ENCODE data around the gene MOSPD3.

The MOSPD3 gene

GRCh38 chr7:100621554-100621953, 9.2 kb downstream of the MOSPD3 start:
- DNase-seq = no peak

- DNase-seq = no peak
Observed at GRCh38 chr7:100623951-100624824, 11.8 kb downstream of the MOSPD3 start.

- no peak for DNase-seq
Observed at GRCh38 chr7:100626055-100626454, 13.7 kb downstream of the MOSPD3 start.

DNA sequence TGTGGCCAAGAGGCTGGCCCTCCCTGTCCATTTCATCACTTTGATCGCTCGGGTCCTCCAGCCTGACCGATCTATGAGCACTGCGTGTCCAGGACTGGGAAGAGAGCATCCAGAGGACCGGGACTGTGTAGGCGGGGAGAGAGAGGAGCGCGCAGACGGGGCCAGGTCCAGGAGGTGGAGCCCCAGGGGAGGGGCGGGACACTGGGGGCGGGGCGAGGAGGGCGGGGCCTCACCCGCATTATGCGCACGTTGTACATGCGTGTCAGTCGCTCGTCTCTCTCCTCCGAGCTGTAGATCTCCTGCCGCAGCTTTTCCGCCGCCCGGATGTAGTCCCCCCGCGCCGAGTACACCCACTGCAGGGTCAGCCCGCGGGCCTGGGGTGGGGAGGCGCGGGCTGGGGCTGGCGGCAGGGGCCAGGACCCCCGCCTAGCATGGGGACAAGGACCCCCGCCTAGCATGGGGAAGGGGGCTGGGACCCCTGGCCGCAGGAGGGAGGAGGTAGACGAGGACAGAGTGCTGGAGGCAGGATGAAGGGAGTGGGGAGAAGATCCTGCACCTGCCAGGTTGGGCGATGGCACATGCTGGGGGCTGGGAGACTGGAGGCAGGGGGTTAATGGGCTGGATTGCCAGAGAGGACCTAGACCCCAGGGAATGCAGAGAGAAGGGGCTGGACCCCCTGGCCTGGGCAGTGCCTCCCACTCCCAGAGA, 14.3 kb downstream of the MOSPD3 start:
- DNase-seq = peak in 54 of 58 donors; percentile 9 to 87 (median 52)

GRCh38 chr7:100627238-100627549, 14.9 kb downstream of the MOSPD3 start:
- no peak for DNase-seq

- DNase-seq = no peak
Observed at GRCh38 chr7:100629117-100629716, 16.9 kb downstream of the MOSPD3 start.

DNA sequence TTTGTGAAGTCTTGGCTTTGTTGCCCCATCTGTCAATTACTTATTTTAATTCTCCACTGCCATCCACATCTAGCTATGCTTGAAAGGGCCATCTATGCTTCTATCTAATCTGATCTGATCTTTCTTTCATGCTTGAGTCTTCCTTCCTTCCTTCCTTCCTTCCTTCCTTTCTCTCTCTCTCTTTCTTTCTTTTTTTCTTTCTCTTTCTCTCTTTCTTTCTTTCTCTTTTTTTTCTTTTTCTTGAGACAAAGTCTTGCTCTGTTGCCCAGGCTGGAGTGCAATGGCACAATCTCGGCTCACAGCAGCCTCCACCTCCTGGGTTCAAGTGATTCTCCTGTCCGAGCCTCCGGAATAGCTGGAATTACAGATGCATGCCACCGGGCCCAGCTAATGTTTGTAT, 17.7 kb downstream of the MOSPD3 start:
- DNase-seq = no peak

DNA sequence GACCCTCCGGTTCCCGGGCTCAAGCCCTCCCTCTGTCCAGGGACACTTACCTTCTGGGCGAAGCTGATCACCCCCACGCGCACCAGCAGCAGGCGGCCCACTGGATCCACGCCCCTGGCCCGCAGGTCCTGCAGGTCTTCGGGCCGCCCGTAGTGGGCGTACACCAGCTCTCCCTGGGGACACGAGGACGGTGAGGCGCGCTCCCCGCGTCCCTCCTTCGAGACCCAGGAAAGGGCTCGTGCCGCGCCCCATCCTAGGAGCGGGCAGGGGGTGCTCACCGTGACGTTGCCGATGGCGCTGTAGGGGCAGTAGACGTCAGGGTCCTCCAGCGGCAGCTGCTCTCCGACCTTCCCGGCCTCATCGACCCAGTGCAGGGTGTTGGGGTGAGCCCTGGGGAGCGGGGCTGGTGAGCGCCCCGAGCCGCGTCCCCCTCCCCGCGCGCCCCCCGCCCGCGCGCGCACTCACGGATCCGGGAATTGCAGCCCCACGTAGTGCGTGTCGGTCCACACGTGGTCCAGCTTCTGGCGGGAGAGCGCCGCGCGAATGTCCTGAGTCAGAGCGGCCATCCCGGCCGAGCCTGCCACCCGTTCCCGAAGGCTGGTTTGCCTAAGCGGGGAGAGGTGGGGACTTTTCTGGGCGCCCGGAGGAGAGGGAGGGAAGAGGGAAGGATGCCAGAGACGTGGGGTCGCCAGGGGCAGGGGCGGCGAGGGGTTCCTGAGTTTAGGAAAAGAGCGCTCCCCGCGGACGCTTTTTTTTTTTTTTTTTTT, 20.8 kb downstream of the MOSPD3 start:
- peak in 14 of 58 donors; percentile 5 to 46 (median 23) for DNase-seq

- no peak for DNase-seq
Observed at GRCh38 chr7:100639995-100640516, 27.7 kb downstream of the MOSPD3 start.

DNA sequence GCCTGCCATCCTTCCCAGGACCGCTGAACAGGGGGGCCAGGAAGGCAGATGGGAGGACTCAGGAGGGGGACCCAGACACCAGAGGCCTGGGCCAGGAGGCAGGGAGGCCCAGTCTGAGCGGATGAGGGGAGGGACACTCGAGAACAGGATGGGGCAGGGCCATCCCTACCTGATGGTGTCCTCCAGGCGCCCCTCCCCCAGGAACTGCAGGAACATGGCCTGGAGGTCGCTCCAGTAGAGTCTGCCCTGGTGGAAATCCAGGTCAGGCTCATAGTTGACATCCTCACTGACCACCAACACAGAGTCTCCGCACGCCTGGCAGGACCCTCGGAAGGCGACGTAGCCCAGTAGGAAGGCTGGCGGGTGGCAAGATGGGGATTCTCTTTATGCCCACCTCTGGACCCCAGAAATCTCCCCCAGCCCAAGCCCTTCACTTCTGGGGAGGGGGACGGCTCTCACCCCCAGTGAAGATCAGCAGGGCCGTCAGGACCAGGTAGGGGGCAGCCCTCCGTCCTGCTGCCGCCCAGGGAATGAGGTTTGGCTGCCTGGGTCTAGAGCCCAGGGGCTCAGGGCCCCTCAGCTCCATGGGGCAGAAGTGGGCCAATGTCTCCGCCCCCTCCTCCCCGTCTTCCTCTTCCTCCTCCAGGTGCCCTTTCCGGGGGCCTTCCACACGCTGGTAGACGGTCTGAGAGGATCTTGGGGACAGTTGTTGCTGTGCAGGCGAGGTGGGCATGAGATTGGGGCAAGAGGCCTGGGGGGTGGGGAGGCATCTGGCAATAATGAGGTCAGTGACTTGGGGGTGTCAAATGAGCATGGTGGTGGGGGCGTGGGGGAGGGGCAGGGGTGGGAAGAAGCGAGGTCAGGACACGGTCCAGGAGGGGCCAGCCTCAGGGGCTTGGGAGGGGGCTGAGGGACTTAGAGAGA, 28.4 kb downstream of the MOSPD3 start:
- no peak for DNase-seq

GRCh38 chr7:100641463-100641859, 29.1 kb downstream of the MOSPD3 start, which contains the start of gene TFR2:
TFR2 (minus strand) TSS chr7:100641552; CDS start chr7:100641509, 43 bp downstream.
- no peak for DNase-seq

- DNase-seq = no peak
Observed at GRCh38 chr7:100641860-100642533, 29.7 kb downstream of the MOSPD3 start.

GRCh38 chr7:100642534-100642907, 30.2 kb downstream of the MOSPD3 start:
- no peak for DNase-seq

DNA sequence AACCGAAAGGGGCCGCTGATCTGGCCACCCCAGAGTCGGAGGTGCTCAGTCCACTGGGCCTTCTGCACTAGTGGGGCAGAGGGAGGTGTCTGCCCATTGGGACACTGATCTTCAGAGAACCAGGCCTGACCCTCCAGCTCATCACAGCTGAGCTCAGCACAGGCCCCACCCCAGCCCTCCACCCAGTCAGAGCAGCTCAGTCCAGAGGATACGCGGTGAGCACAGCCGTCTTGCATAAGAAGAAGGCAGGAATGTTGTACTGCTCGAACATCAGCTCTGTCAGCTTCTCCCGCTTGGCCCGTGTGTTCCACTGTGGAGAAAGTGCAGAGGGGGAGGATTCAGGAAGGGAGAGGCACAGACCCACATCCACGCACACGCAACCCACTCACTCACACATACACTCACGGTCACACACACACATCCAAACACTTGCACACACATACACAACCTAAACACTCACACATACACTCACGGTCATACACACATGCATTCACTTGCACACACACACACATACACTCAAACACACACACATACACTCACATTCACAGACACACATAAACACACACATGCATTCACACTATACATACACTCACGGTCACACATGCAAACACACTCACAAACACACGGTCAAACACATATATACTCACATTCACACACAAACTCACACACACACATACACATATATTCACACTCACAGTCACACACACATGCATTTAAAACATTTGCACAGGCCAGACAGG, 37.7 kb downstream of the MOSPD3 start:
- no peak for DNase-seq

GRCh38 chr7:100654908-100655831, 42.8 kb downstream of the MOSPD3 start:
- no peak for DNase-seq

- DNase-seq = peak in 57 of 58 donors; percentile 16 to 90 (median 62)
Observed at GRCh38 chr7:100655908-100656674, 43.8 kb downstream of the MOSPD3 start, which contains the start of gene ACTL6B. ACTL6B (minus strand) TSS chr7:100656448; CDS start chr7:100656354, 94 bp downstream.

Measured in anterior cingulate cortex (tissue), 58 donors.